NCI-H2227 treated with DMSO at 0.1 percent for 48 hours (cell line): ENCODE results near the gene TMEM176B.

Experiments used
- DNase-seq: peaks from one replicate; lab custom pipeline; 2025; lab: John Stamatoyannopoulos, UW

The TMEM176B gene

GRCh38 chr7:150799741-150800580 lies at the start of gene TMEM176B:
TMEM176B (minus strand) TSS chr7:150800364; CDS start chr7:150796569, 3,795 bp downstream.
- DNase-seq: no peak

GRCh38 chr7:150849204-150849775 lies 49.1 kb upstream of the TMEM176B start:
- no peak for DNase-seq

- DNase-seq: no peak
Observed at GRCh38 chr7:150848561-150849115, 48.5 kb upstream of the TMEM176B start.

- no peak for DNase-seq
Observed at GRCh38 chr7:150848111-150848510, 47.9 kb upstream of the TMEM176B start.

- no peak for DNase-seq
Observed at GRCh38 chr7:150847536-150847935, 47.4 kb upstream of the TMEM176B start.

GRCh38 chr7:150846291-150847115 lies 46.3 kb upstream of the TMEM176B start:
- DNase-seq: no peak

GRCh38 chr7:150845421-150845861 lies 45.3 kb upstream of the TMEM176B start:
- no peak for DNase-seq

- no peak for DNase-seq
Observed at GRCh38 chr7:150842716-150843115, 42.6 kb upstream of the TMEM176B start.

- no peak for DNase-seq
Observed at GRCh38 chr7:150842018-150842417, 41.9 kb upstream of the TMEM176B start.

GRCh38 chr7:150838965-150839650 lies 38.9 kb upstream of the TMEM176B start:
- DNase-seq: no peak

GRCh38 chr7:150835702-150836280 lies 35.6 kb upstream of the TMEM176B start:
- no peak for DNase-seq

GRCh38 chr7:150835019-150835418 lies 34.9 kb upstream of the TMEM176B start:
- no peak for DNase-seq

- DNase-seq: no peak
Observed at GRCh38 chr7:150831851-150832250, 31.7 kb upstream of the TMEM176B start.

- no peak for DNase-seq
Observed at GRCh38 chr7:150830937-150831336, 30.8 kb upstream of the TMEM176B start.

- DNase-seq: no peak
Observed at GRCh38 chr7:150829426-150829825, 29.3 kb upstream of the TMEM176B start.

- DNase-seq: no peak
Observed at GRCh38 chr7:150828384-150828783, 28.2 kb upstream of the TMEM176B start.

GRCh38 chr7:150826061-150826849 lies 26.1 kb upstream of the TMEM176B start:
- no peak for DNase-seq

GRCh38 chr7:150824379-150825177 lies 24.4 kb upstream of the TMEM176B start:
- DNase-seq: no peak

GRCh38 chr7:150823484-150824126 lies 23.4 kb upstream of the TMEM176B start:
- DNase-seq: no peak
